Renal cortical epithelial cell (primary cell): Measurements from ENCODE around the gene PPP1CA. TPM values are rescaled to one million over a fixed set of nuclear protein-coding genes. Genes with fewer than 3 reads are reported as not detected.
"Not testable (repeated sequence)": the region's sequence is repeated elsewhere in the genome, so short reads cannot be mapped to it uniquely, and the experiment has no call there.

Source experiments
- DNase-seq: peaks from one replicate; pipeline ENCODE4 v3.0.0-alpha.2; 2011; ENCODE audit warnings: low read depth
- total RNA-seq: library from RNA; depleted of rRNA; stranded (reverse); fragments of >200 nt; gene quantifications from 2 replicates; pipeline ENCODE4 v1.2.3, GENCODE V29; 2014

The PPP1CA gene
- total RNA-seq, 1 donor from 2014 or later: 171 TPM

DNA sequence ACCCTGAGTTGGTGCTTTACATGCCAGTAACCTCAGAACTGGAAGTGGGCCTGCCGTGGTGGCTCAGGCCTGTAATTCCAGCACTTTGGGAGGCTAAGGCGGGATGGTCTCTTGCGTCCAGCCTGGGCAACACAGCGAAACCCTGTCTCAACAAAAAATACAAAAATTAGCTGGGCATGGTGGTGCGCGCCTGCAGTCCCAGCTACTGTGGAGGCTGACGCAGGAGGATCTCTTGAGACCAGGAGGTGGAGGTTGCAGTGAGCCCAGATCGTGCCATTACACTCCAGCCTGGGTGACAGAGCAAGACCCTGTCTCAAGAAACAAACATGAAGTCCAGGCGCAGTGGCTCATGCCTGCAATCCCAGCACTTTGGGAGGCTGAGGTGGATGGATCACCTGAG is 1.4 kb upstream of the PPP1CA start:
- not testable (repeated sequence) for DNase-seq

DNA sequence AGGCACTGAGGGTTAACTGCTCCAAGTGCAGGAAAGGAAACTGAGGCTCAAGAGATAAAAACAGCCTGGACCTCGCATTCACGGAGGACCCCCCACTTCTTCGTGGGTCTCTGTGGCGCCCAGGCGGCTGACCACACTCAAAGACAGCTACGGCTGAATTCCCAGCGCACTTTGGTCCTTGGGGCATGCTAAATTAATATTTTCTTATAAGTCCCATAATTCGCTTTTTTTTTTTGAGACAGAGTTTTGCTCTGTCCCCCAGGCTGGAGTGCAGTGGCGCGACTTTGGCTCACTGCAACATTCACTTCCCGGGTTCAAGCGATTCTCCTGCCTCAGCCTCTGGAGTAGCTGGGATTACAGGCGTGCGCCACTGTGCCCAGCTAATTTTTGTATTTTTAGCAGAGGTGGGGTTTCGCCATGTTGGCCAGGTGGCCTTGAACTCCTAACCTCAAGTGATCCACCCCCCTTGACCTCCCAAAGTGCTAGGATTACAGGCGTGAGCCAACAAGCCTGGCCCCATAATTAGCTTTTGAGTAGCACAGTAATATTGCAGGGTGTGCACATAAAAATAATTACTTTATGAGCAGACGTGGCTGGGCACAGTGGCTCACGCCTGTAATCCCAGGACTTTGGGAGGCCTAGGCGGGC is 658 bp upstream of the PPP1CA start:
- DNase-seq: not testable (repeated sequence)

DNA sequence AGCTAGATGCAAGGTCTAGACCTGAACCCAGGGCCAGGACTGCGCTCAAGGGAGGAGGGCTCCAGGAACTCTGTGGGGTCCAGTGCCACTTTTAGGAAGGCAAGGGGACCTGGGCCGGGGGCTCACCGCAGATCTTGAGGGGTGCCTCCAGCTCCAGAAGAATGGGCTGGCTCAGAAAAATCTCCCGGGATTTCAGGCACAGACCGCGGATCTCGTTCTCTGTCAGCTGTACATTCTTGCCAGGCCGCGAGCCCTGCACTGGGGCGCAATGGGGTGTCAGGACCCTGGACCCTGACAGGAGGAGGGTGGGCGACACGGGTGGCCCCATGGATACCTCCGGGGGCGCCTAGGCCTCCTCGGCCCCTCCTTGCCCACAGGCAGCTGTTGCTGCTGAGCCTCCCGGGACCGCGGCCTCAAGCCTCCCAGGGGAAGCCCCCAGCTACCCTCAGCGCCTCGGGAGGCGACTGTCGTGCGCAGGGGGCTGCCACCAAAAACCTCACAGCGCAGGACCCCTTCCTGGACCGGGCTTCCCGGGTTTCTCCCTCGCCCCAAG is 640 bp downstream of the PPP1CA start:
- no peak for DNase-seq

DNA sequence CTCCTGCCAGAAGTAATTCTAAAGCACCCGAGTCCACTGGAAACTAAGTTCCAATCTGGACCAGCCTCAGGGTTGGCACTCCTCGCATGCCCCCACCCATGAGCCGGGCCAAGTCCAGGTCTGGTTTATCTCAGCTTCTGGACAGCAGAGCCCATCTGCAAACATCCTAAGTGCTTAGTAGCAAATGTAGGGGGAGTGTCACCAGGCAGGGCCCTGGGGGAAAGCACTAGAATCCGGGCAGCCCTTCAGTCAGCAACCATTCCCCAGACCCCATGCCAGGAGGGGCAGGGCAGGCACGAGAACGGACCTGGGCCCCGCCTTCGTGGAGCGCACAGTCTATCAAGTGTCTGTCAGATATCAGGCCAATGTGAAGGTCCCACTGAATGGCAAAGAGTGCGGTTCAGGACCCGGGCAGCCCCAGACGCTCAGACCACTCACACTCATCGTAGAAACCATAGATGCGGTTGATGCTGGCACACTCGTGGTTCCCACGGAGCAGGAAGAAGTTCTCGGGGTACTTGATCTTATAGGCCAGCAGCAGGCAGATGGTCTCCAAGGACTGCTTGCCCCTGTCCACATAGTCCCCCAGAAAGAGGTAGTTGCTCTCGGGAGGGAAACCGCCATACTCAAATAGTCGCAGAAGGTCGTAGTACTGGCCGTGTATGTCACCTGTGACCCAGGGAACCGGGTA is 1.3 kb downstream of the PPP1CA start:
- DNase-seq: no peak

DNA sequence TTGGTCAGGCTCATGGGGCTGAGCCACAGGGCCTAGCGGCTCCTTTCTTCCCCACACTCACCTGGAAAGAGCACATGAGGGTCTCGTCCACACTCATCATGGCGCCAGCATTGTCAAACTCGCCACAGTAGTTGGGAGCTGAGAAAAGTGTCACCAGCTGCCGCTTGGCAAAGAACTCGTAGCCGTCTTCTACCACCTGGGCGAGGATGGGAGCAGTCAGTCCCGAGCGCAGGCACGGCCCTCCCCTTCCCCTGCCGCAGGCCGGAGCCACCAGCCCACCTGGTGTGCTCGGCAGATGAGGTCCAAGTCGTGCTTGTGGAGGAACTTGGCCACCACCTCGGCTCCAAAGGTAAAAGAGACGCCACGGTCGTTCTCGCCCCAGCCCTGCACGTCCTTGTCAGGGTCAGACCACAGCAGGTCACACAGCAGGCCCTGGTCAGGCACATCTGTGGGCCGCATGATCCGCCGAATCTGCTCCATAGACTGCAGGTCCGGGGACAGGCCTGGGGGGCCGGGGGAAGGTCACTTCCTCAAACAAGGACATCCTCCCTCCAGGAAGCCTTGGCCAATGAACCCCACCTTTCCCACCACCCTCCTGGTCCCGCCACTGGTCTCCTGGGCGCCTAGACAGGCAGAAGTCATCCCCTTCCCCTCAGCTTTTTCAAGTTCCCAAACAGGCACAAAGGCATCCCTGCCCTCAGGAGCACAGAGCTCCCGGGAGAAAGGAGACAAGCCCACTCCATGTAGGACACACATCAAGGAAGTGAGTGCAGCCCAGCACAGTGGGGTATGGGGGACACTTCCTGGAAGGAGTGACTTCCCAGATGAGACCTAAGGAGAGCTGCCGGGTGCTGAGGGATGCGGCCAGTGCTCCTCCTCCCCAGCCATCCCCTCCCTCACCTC is 2.7 kb downstream of the PPP1CA start:
- no peak for DNase-seq

DNA sequence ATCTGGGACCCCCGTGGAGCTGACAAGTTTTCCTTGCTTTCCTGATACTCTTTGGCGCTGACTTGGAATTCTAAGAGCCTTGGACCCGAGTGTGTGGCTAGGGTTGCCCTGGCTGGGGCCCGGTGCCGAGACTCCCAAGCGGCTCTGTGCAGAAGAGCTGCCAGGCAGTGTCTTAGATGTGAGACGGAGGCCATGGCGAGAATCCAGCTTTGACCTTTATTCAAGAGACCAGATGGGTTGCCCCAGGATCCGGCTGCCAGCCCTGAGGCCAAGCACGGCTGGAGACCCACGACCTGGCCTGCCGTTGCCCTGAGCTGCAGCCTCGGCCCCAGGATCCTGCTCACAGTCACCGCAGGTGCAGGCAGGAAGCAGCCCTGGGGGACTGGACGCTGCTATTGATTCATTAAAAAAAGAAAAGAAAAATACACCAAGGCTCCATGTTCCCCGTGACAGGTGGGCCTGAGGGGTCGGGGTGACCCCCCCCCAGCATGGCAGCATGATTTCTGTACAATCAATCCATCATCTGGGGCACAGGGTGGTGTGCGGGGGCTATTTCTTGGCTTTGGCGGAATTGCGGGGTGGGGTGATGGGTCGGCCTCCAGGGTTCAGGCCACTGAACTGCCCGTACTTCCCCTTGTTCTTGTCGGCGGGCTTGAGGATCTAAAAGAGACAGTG is 3.5 kb downstream of the PPP1CA start:
- DNase-seq: no peak

DNA sequence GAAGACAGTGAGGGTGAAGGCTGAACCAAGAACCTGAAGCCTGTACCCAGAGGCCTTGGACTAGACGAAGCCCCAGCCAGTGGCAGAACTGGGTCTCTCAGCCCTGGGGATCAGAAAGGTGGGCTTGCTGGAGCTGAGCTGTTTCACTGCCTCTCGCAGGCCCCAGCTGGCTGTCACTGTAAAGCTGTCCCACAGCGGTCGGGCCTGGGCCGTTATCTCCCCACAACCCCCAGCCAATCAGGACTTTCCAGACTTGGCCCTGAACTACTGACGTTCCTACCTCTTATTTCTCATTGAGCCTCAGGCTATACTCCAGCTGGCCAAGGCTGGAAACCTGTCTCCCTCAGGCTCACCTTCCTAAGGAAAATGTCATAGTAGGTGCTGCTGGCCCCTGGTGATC is 4.1 kb downstream of the PPP1CA start:
- DNase-seq: no peak

DNA sequence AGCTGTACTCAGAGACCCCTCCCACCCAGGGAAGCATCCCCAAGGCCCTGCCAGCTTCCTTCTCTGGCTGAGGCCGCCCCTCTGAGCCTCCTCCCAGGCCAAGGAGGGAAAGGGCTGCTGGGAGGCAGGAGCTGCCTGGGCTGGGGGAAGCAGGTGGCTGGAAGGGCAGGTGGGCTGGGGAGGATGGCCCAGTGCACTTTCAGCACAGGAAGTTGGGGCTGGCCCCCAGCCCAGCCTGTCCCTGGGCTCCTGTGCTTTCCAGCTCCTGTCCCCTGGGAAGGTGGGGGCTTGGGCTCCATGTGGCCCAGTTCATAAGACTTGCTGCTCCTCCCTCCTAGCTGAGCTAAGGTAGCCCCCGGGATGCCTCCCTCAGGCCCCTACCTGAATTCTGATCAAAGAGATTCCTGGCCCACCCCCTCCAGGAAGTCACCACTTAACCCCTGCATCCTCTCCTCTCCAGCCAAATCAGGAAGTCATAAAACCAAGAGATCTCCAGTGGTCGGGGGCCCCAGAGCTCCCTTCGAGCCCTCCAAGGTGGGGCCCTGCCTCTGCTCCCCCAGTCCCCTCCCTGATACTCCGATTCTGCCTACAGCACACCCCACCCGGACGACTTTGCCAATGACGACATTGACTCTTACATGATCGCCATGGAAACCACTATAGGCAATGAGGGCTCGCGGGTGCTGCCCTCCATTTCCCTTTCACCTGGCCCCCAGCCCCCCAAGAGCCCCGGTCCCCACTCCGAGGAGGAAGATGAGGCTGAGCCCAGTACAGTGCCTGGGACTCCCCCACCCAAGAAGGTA is 4.9 kb downstream of the PPP1CA start:
- no peak for DNase-seq

DNA sequence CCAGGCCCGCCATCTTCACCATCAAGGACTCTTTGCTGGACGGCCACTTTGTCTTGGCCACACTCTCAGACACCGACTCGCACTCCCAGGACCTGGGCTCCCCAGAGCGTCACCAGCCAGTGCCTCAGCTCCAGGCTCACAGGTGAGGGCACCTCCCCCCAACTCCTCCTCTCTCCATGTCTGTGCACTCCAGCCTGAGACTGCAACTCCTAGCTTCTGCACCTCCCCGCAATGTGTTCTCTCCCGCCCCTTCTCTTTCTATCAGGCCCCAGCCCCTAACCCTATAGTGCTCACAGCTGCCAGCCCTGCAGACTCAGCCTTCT is 5.4 kb downstream of the PPP1CA start:
- no peak for DNase-seq

DNA sequence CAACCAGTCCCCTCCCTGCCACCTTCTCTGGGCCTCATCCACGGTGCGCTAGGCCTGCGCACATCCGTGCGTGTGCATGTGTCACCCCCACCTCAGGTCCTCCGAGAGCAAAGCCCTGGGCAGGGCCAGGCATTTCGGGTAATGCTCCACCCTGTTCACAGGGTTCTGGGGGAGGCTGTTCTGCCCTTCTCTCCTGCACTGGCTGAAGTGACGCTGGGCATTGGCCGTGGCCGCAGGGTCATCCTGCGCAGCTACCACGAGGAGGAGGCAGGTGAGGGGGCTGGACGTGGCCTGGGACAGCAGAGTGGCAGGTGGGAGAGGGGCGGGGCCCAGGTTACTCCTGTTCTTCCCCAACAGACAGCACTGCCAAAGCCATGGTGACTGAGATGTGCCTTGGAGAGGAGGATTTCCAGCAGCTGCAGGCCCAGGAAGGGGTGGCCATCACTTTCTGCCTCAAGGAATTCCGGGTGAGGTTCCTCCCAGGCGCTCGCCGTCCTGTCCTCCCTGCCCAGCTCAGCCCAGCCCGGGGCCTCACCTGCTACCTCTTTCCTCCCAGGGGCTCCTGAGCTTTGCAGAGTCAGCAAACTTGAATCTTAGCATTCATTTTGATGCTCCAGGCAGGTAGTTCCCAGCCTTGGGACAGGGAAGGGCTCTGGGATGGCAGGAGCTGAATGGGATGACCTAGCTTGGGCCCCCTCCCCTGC is 6.0 kb downstream of the PPP1CA start:
- DNase-seq: no peak

DNA sequence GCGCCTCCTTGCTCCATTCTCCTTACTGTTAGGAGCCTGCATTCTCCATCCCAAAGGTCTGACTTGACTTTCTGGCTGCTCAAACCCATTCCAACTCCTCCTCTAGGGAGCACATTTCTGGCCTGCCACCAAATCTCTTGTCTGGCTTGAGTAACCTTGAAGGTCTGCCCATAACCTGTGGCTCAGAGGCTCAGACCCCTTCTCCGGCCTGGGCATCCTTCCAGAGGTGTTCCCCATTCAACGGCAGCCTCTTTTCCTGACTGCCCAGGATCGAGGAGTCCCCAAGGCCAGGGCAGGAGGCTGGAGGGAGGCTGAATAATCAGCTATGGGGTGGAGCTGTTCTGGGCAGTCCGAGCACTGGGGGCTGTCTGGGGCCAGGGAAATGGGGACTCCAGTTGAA is 7.7 kb downstream of the PPP1CA start:
- DNase-seq: no peak

DNA sequence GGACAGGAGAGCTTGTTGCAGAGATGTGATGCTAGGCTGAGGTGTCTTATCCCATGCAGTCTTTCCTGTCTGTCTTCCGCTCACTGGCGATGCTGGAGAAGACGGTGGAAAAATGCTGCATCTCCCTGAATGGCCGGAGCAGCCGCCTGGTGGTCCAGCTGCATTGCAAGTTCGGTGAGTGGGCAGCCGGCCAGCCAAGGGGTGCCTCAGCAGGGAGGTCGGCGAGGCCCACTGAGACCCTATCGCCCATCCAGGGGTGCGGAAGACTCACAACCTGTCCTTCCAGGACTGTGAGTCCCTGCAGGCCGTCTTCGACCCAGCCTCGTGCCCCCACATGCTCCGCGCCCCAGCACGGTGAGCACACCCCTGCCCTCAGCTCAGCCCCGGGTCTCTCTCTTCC is 8.2 kb downstream of the PPP1CA start:
- no peak for DNase-seq

DNA sequence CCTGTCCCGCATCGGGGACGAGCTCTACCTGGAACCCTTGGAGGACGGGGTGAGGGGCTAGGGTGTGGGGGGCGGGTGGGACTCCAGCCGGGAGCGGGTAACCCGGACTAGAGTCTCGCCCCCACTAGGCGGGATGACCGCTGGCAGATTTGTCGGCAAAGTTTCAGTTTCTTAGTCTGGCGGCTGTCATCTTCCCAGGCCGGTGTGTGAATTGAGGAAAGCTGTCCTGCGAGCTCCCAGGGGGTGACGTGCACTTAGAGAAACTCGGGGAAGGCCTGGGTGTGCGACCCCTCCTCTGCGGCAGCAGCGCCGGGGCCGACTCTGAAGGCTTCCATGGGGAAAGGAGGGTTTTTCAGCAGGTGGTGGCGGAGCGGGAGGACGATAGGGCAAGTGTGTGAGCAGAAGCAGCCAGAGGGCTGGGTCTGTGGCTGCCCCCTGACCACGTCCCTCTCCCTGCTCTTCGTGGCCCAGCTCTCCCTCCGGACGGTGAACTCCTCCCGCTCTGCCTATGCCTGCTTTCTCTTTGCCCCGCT is 9.4 kb downstream of the PPP1CA start:
- DNase-seq: no peak

DNA sequence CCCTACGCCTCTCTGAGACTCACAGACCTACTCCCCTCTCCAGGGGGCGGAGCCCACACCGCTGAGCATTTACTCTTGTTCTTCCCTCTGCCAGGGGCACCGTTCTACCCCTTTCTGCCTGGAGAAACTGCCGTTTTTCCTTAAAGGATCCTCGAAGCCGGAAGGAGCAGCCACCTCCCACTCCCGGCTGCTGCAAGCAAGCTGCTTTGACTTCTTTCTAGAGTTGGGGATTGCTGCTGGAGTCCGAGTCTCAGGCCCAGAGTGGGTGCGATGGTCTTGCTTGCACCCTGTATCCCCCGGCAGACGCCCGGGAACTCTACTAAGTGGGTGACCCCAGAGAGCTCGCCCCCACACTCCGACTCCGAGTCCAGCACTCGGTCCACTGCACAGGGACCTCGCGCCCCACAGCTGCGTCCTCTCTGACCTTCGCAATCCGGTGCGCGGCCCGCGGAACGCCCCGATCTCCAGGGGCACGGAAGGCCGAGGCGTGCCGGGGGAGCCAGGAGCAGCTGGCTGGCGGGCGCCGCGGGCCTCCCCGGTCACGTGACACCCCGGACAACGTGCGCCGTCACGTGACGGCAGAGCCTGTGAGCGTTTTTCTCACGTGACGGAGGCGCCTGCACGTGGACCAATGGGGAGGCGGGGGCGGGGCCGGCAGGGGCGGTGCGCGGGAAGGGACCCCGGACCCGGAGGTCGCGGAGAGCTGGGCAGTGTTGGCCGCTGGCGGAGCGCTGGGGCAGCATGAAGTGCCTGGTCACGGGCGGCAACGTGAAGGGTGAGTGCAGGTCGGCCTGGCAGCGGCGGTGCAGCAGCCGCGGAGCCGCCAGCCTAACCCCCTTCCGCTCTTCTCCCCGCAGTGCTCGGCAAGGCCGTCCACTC is 10.1 kb downstream of the PPP1CA start, which contains the start of gene RAD9A:
TSS of gene RAD9A (plus strand) at position 683 of the 879 bp plus-strand sequence. CDS start at position 742, 59 bp downstream.
- DNase-seq: peak; percentile 76

DNA sequence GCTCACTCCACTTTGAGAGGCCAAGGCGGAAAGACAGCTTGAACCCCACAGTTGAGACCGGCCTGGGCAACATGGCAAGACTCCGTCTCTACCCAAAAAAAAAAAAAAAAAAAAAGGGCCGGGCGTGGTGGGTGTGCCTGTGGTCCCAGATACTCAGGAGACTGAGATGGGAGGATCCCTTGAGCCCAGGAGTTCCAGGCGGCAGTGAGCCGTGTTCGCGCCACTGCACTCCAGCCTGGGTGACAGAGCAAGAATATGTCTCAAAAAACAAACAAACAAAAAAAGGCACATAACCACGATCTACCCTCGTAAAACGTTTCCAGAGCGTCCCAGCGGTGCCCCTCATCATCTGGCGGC is 10.7 kb downstream of the PPP1CA start:
- no peak for DNase-seq

DNA sequence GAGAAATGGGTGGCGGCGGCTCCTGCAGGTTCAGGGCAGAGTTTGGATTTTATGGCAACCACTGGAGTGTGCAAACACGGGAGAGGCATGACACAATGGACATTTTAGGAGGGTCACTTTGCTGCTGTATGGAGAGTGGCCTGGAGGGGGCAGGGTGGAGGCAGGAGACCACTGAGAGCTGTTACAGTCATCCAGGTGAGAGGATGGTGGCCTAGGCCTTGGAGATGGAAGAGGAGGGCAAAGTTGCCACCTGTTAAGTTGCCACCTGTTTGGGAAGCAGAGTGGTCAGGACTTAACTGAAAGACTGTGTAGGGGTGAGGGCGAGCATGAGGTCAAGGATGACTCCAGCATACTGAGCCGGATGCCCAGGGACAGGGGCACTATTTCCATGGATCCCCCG is 12.2 kb downstream of the PPP1CA start:
- no peak for DNase-seq

DNA sequence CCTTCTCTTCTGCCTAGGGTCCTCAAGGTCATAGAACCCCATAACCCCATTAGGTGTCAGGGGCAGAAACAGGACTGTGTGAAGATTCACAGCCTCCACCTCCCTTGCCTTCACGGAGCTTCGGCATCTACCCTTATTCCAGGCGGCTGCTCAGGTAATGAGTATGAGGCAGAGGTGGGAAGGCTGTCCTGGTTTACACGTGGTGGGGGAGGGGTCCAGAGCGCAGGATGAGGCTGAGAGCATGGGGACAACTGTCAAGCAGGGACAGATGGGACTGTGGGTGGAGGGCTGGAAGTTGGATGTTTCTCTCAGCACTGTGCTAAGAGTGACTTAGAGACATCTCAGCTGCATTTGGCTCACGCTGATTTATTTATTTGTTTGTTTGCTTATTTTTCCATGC is 14.1 kb downstream of the PPP1CA start:
- DNase-seq: no peak

DNA sequence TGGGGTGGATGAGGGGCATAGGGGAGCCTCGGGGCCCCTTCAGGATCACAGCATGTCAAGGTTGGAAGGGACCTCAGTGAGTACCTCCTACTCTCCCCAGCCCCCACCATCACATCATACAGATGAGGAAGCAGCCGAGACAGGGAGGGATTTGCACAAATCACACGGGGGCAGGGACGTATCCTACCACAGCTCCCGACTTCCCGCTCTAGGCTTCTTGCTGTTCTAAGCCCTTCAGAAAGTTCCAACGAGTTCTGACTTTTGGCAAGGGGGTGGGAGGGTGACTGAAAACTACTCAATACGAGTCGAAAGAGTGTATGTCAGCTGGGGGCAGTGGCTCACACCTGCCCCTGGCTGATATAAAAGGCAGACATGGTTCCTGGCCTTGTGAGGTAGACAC is 14.6 kb downstream of the PPP1CA start:
- no peak for DNase-seq

DNA sequence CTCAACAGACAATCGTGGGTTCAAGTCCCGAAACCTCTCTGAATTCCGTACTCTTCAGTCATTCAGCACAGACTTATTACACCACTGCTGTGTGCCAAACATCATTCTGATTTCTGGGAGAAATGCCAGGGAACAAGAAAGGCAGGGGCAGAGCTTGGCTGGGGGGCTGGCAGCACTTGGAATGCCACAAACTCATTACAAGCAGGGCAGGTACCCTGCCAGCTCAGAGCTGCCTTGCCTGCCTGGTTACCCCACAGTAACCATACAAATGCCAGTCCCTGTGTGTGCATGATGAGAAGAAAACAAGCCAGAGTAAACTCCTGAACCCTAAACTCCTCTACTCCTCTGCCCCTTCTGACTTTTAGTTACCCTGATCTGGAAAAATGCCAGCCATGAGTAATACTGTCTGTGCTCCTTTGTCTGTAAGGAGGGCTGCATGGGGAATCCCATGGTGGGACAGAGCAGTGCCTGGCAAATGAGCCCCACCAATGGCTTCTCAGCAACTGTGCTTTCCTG is 16.7 kb downstream of the PPP1CA start:
- DNase-seq: peak; percentile 98
